ENCODE data around the gene ACACB.

Gene ACACB

GRCh38 chr12:109109746-109110350 lies 6.5 kb upstream of the ACACB start:
- DNase-seq (ENCODE audit: low spot score): no peak

GRCh38 chr12:109110988-109111495 lies 5.3 kb upstream of the ACACB start:
- peak; percentile 57 for DNase-seq (ENCODE audit: low spot score)

- DNase-seq (ENCODE audit: low spot score): no peak
These were observed 3.5 kb upstream of the ACACB start for GRCh38 chr12:109112720-109113465.

GRCh38 chr12:109113661-109114321 lies 2.6 kb upstream of the ACACB start:
- DNase-seq (ENCODE audit: low spot score): no peak

- DNase-seq (ENCODE audit: low spot score): no peak
These were observed 1.7 kb upstream of the ACACB start for GRCh38 chr12:109114644-109115043.

GRCh38 chr12:109115404-109115757 lies 1.0 kb upstream of the ACACB start:
- DNase-seq (ENCODE audit: low spot score): no peak

- DNase-seq (ENCODE audit: low spot score): no peak
These were observed 193 bp downstream of the ACACB start for GRCh38 chr12:109116611-109116949.

- DNase-seq (ENCODE audit: low spot score): no peak
These were observed 3.7 kb downstream of the ACACB start for GRCh38 chr12:109120095-109120494.

GRCh38 chr12:109120557-109120956 lies 4.2 kb downstream of the ACACB start:
- no peak for DNase-seq (ENCODE audit: low spot score)

GRCh38 chr12:109121346-109121880 lies 5.0 kb downstream of the ACACB start:
- no peak for DNase-seq (ENCODE audit: low spot score)

- DNase-seq (ENCODE audit: low spot score): no peak
These were observed 8.7 kb downstream of the ACACB start for GRCh38 chr12:109124878-109125648.

- no peak for DNase-seq (ENCODE audit: low spot score)
These were observed 9.4 kb downstream of the ACACB start for GRCh38 chr12:109125791-109126190.

GRCh38 chr12:109126784-109127183 lies 10.4 kb downstream of the ACACB start:
- DNase-seq (ENCODE audit: low spot score): no peak

GRCh38 chr12:109127533-109128242 lies 11.3 kb downstream of the ACACB start:
- no peak for DNase-seq (ENCODE audit: low spot score)

GRCh38 chr12:109130297-109131153 lies 14.1 kb downstream of the ACACB start:
- DNase-seq (ENCODE audit: low spot score): no peak

- DNase-seq (ENCODE audit: low spot score): no peak
These were observed 15.0 kb downstream of the ACACB start for GRCh38 chr12:109131154-109132050.

- DNase-seq (ENCODE audit: low spot score): no peak
These were observed 18.0 kb downstream of the ACACB start for GRCh38 chr12:109134186-109134917.

- DNase-seq (ENCODE audit: low spot score): no peak
These were observed 20.7 kb downstream of the ACACB start for GRCh38 chr12:109137055-109137454.
